Breast epithelium (tissue), 3 donors: ENCODE measurements around the gene HPCAL4.

Source experiments
- CTCF ChIP-seq, 3 donors: fragments of 450-650 bp; IDR thresholded peaks; one replicate each; pipeline ENCODE4 v1.5.1; 2016 to 2017; ENCODE audit warnings: antibody characterized with exemption in 3 of 3, mild to moderate bottlenecking in 3 of 3, moderate library complexity in 3 of 3
- POLR2A ChIP-seq: fragments of 450-650 bp; IDR thresholded peaks from one replicate; pipeline ENCODE4 v1.6.1; 2016; ENCODE audit warnings: antibody characterized with exemption, mild to moderate bottlenecking, moderate library complexity

GRCh38 chr1:39668894-39669293 is 22.3 kb downstream of the HPCAL4 start:
- TF ChIP-seq POLR2A (no peak), CTCF (IDR thresholded peaks at IDR 0.05) (no peak)
